ENCODE measurements around the gene SLC35F4. TPM values are rescaled to one million over a fixed set of nuclear protein-coding genes. Genes with fewer than 3 reads are reported as not detected.
A peak's percentile ranks its signal among the peaks of the same experiment; 100 is the strongest.

SLC35F4 gene
- total and polyA plus RNA-seq, 2 donors (not counting 3 experiments of a cell fraction or from before 2014, with no cell fraction given) = not detected

- H3K27ac ChIP-seq (ENCODE audit: insufficient read depth, low read depth, low read length) = peak overlapping the region; percentile 12
- intact Hi-C loops (cut with micrococcal nuclease) = loop anchor here (1.0 to 5.0 kb wide), 2 partner anchors 7 to 350 kb away; no protein-coding TSS in a partner anchor
- no peak for TF ChIP-seq EZH2 (IDR thresholded peaks at IDR 0.05; ENCODE audit: borderline replicate concordance, low read depth, low read length, severe bottlenecking)
- TF ChIP-seq, protein P1, sequence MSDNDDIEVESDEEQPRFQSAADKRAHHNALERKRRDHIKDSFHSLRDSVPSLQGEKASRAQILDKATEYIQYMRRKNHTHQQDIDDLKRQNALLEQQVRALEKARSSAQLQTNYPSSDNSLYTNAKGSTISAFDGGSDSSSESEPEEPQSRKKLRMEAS (IDR thresholded peaks at IDR 0.05; ENCODE audit: insufficient read depth, insufficient read length) = no peak
- TF ChIP-seq MYC (IDR thresholded peaks at IDR 0.05; ENCODE audit: low read depth, low read length) = no peak
- peak; percentile 26 for TF ChIP-seq POLR2AphosphoS5 (IDR thresholded peaks at IDR 0.05; ENCODE audit: insufficient read depth, low read depth, low read length)
- TF ChIP-seq CTCF (IDR thresholded peaks at IDR 0.05; ENCODE audit: extremely low read depth in 1 of 2, insufficient read depth in 1 of 2, low read depth in 1 of 2, low read length in 2 of 2) = no peak
- TF ChIP-seq FOS (IDR thresholded peaks at IDR 0.05; ENCODE audit: borderline replicate concordance, insufficient read depth, low read length) = peak; percentile 62
- peak; percentile 19 for TF ChIP-seq GATA2 (IDR thresholded peaks at IDR 0.05; ENCODE audit: insufficient read depth, insufficient read length, low read depth, low read length)
- no peak for TF ChIP-seq JUN (IDR thresholded peaks at IDR 0.05; ENCODE audit: borderline replicate concordance, insufficient read depth, insufficient read length, low read depth)
- no peak for TF ChIP-seq POLR2A (IDR thresholded peaks at IDR 0.05; ENCODE audit: low read depth, low read length)
- CTCF ChIA-PET = interaction anchor here (0.9 to 1.6 kb wide), 3 partner anchors 11 to 40 kb away, joined by 3 to 7 read pairs (median 4); no protein-coding TSS in a partner anchor
- H2AFZ ChIP-seq (ENCODE audit: low read depth, low read length) = peak overlapping the region; percentile 26
- POLR2A ChIA-PET = no interaction called here
- no peaks in the 10 kb centered on the region for H3K9me1 ChIP-seq (replicated peaks; ENCODE audit: control insufficient read depth, extremely low read depth, insufficient read depth, low read length)
- dilution Hi-C loops (cut with MboI; ENCODE audit: extremely low pct_ligation_motif_present, low sequenced_read_pairs) = no loop called here
- no peak overlapping the region for H3K4me3 ChIP-seq (replicated peaks in 1 of 3; ENCODE audit: insufficient read depth in 1 of 3, low read depth in 1 of 3, low read length in 3 of 3)
- BruUV-seq (replicated peaks) = no TSS peak
- peaks cover 20% of the 10 kb centered on the region for H3K4me1 ChIP-seq (ENCODE audit: control insufficient read depth, extremely low read depth, insufficient read depth, low read length)
- no peaks in the 10 kb centered on the region for H3K79me2 ChIP-seq (ENCODE audit: control insufficient read depth, insufficient read depth, low read length)
- H4K20me1 ChIP-seq (replicated peaks; ENCODE audit: control insufficient read depth, extremely low read depth, insufficient read depth, low read length) = no peaks in the 10 kb centered on the region
- H3K36me3 ChIP-seq (ENCODE audit: control insufficient read depth in 2 of 2, extremely low read depth in 1 of 2, insufficient read depth in 2 of 2, low read length in 2 of 2) = no peaks in the 10 kb centered on the region
- H3K4me2 ChIP-seq (ENCODE audit: insufficient read depth, low read length) = peak overlapping the region; percentile 70
- H3K9ac ChIP-seq (replicated peaks; ENCODE audit: extremely low read depth, insufficient read depth, low read length) = no peak overlapping the region
- no peaks in the 10 kb centered on the region for H3K27me3 ChIP-seq (ENCODE audit: control insufficient read depth in 2 of 2, insufficient read depth in 2 of 2, low read length in 2 of 2)
- H3K9me3 ChIP-seq (replicated peaks; ENCODE audit: control insufficient read depth, insufficient read depth, low read length) = no peaks in the 10 kb centered on the region
- FAIRE-seq = peak; percentile 94
- peak; percentile 81 for DNase-seq (ENCODE audit: low read depth, low spot score)
Measured at GRCh38 chr14:57732463-57733285, 133.2 kb downstream of the SLC35F4 start.

Measured in endothelial cell of umbilical vein (primary cell).